HG02610 (cell line): Measurements from ENCODE around the gene PFN4.
A peak's percentile ranks its signal among the peaks of the same experiment; 100 is the strongest.
"Not testable (repeated sequence)": the region's sequence is repeated elsewhere in the genome, so short reads cannot be mapped to it uniquely, and the experiment has no call there.

Source experiments
- ATAC-seq: cut with Tn5 transposase; IDR thresholded peaks from one replicate; pipeline ENCODE4 v1.9.1; 2021; ENCODE audit warnings: mild to moderate bottlenecking, moderate library complexity; ENCODE audit not compliant: unreplicated experiment

PFN4 gene

DNA sequence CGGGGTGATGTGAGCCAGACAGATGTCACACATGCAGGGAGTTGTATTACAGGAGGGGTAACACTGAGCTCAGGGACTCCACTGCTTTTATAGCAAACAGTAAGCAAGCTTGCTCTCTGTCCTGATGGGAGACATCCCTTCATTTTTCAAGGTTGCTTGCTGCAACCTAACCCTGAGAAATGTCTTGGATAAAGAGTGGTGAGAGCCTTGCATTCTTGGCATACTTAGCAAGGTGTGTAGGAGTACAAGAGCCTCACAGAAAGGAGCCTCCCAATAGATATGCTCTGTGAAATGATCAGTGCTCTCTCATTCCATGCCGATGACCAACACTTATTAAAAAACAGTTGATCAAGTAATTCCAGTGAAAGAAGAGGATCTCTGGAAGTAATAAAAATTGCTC lies 8.1 kb downstream of the PFN4 start:
- ATAC-seq: no peak

DNA sequence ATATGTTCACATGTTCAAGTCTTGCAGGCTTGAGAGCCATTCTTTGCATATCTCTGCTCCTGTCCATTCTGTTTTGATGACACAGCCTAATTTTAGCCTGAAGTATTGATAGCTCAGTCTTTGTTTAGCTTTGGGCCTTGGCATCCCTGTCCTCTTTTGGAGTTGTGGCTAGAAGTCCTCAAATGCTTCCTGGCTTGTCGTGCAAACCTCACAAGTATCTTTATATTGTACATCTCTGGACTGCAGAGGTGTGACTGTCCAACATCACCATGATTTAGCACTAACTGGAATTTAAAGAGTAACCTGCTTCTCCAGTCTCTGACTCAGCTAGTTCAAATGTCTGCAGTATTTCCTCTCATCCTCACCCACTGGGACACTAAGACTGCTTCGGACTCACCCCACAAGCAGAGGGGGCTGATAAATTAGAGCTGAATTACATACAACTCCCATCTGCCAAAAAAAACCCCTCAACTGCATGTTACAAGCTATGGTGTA lies 11.7 kb downstream of the PFN4 start:
- no peak for ATAC-seq

- no peak for ATAC-seq
Measured at GRCh38 chr2:24110660-24111303, 12.4 kb downstream of the PFN4 start.

DNA sequence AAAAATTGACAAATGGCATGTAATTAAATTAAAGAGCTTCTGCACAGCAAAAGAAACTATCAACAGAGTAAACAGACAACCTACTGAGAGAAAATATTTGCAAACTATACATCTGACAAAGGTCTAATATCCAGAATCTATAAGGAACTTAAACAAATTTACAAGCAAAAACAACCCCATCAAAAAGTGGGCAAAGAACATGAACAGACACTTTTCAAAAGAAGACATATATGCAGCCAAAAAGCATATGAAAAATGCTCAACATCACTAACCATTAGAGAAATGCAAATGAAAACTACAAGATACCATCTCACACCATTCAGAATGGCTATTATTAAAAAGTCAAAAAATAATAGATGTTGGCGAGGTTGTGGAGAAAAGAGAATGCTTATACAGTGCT lies 13.7 kb downstream of the PFN4 start:
- ATAC-seq: not testable (repeated sequence)

DNA sequence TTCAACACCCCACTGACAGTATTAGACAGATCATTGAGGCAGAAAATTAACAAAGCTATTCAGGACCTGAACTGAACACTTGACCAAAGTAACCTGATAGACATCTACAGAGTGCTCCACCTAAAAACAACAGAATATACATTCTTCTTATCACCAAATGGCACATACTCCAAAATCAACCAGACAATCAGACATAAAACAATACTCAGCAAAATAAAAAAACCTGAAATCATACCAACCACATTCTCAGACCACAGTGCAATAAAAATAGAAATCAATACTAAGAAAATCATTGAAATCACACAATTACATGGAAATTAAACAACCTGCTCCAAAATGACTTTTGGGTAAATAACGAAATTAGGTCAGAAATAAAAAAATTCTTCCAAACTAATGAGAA lies 15.8 kb downstream of the PFN4 start:
- no peak for ATAC-seq

DNA sequence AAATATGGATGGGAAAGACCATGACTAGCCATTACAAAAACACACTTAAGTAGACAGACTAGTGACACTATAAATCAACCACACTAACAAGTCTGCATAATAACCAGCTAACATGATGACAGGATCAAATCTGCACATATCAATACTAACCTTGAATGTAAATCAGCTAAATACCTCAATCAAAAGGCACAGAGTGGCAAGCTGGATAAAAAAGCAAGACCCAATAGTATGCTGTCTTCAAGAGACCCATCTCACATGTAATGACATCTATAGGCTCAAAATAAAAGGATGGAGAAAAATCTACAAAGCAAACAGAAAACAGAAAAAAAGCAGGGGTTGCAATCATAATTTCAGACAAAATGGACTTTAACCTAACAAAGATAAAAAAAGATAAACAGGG lies 16.3 kb downstream of the PFN4 start:
- ATAC-seq: no peak

- ATAC-seq: no peak
Measured at GRCh38 chr2:24105816-24106215, 17.3 kb downstream of the PFN4 start.

DNA sequence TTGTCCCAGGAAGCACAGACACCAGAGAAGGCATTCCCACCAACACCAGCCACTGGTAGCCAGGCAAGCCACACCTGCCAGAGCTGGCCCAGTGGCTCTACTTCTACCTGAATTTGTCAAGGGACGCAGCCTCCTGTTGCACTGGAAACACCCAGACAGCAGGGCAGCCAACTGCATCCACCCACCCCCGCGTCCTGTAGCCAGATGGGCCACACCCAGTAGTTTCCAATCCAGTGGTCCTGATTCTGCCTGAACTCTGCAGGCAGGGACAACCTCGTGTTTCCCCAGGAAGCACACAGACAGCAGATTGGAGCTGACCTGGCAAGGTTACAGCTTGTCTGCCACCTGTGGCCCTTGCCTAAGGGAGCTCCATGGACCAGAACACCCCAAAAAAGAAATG lies 18.2 kb downstream of the PFN4 start:
- no peak for ATAC-seq

- no peak for ATAC-seq
Measured at GRCh38 chr2:24104110-24104650, 19.0 kb downstream of the PFN4 start.

- ATAC-seq: no peak
Measured at GRCh38 chr2:24102677-24103076, 20.5 kb downstream of the PFN4 start.

DNA sequence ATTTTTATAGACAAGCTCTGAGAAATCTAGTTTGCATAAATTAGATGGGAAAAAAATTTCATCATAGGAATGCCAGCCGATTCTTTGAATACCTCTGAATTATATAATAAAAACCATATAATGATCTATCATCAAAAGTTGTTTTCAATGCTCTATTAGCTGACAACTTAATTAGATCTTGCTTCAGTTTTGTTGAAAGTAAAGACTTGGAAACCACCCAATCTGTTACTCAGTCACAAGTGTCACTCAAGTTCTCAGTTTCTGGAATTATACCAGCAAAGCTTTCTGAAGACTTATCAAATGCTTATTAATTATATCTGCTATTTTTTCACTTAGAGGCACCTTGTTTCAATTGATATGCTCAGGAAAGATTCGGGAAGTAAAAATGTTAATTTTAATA lies 21.1 kb downstream of the PFN4 start:
- ATAC-seq: no peak

GRCh38 chr2:24100732-24101131 lies 22.4 kb downstream of the PFN4 start:
- not testable (repeated sequence) for ATAC-seq

DNA sequence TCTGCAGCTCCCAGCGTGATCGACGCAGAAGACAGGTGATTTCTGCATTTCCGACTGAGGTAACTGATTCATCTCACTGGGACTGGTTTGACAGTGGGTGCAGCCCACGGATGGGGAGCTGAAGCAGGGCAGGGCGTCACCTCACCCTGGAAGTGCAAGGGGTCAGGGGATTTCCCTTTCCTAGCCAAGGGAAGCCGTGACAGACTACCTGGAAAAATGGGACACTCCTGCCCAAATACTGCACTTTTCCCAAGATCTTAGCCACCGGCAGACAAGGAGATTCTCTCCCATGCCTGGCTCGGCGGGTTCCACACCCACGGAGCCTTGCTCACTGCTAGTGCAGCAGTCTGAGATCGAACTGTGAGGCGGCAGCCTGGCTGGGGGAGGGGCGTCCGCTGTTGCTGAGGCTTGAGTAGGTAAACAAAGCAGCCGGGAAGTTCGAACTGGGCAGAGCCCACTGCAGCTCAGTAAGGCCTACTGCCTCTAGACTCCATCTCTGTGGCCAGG lies 27.9 kb downstream of the PFN4 start:
- ATAC-seq: not testable (repeated sequence)

DNA sequence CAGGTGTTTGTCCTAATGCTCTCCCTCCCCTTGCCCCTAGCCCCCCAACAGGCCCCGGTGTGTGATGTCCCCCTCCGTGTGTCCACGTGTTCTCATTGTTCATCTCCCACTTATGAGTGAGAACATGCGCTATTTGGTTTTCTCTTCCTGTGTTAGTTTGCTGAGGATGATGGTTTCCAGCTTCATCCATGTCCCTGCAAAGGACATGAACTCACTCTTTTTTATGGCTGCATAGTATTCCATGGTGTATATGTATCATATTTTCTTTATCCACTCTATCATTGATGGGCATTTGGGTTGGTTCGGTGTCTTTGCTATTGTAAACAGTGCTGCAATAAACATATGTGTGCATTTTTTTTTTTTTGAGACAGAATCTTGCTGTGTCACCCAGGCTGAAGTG lies 29.9 kb downstream of the PFN4 start:
- ATAC-seq: not testable (repeated sequence)

GRCh38 chr2:24088821-24089359 lies 34.2 kb downstream of the PFN4 start:
- ATAC-seq: no peak

- ATAC-seq: no peak
Measured at GRCh38 chr2:24087032-24087431, 36.1 kb downstream of the PFN4 start.

- ATAC-seq: no peak
Measured at GRCh38 chr2:24086241-24086640, 36.9 kb downstream of the PFN4 start.

GRCh38 chr2:24085200-24085489 lies 38.0 kb downstream of the PFN4 start:
- ATAC-seq: no peak

GRCh38 chr2:24084386-24085199 lies 38.5 kb downstream of the PFN4 start, which contains the start of gene TP53I3:
Gene TP53I3, minus strand, starts transcription at chr2:24084834. Its CDS starts 508 bp downstream, at chr2:24084326.
- ATAC-seq: peak; percentile 79

DNA sequence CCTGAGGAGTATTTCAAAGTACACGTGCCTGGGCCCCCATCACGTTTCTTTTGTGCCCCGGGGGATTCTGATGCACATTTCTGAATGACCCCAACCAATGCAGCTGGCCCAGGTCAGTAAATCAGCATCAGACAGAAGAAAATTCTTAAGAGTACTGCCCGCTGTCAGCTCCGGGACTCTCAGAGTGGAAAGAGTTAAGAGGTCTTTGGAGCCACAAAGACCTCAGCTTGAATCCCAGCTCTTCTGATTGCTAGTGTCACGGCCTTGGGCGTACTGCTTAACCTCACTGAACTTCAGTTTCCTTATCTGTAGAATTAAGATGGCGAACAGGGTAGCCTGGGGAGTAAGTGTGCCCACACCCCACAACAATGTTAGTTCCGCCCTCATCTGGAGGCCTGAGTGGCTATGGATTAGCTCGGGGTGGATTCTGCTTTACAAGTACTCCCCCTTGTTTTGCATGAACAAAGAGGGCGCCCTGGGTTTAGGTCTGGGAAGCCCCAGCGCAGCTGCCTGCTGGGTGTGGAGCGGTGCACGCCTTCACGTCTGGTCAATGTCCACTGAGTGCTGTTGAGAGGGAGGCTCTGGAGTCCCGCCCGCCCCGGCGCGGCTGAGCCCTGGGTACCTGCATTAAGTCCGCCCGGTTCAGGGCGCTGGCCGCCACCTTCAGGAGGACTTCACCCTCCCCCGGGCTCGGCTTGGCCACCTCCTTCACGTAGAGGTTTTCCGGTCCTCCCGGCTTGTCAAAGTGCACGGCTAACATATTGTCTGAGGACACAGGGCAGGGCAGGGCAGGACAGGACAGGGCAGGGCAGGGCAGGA lies 39.4 kb downstream of the PFN4 start:
- peak; percentile 75 for ATAC-seq
